Activated T-cell treated with anti-CD3 and anti-CD28 coated beads for 48 hours (primary cell): ENCODE data around the gene VAV2.
"Not testable (repeated sequence)": the region's sequence is repeated elsewhere in the genome, so short reads cannot be mapped to it uniquely, and the experiment has no call there.

Experiments
- DNase-seq: peaks from one replicate; pipeline ENCODE4 v3.0.0-alpha.2; 2020; ENCODE audit warnings: low read depth

Gene VAV2

GRCh38 chr9:133968966-133969617 lies 23.0 kb downstream of the VAV2 start:
- DNase-seq, result no peak

DNA sequence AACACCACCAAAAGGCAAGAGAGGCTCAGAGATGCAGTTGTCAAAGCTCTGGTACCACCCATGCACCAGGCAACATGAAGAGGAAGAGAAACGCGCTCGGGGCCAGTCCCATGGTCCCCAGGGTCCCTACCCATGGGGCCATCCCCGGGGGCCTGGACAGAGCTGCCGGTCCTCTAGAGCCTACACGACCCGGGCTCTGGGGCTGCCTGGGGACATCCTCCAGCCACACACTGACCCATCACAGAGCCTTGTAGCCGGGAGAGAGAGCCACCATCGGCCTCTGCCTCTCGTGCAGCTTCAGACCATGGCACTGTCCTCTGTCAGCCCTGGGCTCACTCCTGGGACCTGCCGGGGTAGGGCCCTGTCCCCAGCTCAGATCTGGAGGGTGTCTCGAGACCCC lies 23.7 kb downstream of the VAV2 start:
- no peak for DNase-seq

GRCh38 chr9:133967024-133967741 lies 24.9 kb downstream of the VAV2 start:
- no peak for DNase-seq

- DNase-seq, result no peak
Measured at GRCh38 chr9:133964463-133964862, 27.7 kb downstream of the VAV2 start.

DNA sequence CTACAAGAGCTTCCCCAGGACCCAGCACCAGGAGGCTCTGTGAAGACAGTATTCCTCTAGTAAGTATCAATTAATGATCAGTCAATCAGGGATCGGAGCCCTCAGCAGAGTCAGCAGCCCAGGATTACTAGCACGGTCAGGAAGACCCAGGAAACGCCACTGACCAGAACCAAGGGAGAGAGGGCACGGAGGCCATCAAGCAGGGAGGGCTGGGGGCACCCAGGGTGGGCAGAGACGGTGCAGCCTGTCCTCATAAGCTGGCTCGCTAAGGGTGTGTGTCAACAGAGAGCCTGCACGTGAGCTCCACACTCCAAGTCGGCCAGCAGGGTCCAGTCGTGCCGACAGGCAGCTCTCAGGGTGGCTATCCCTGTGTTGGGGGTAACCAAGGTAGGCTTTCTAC lies 29.0 kb downstream of the VAV2 start:
- DNase-seq, result no peak

DNA sequence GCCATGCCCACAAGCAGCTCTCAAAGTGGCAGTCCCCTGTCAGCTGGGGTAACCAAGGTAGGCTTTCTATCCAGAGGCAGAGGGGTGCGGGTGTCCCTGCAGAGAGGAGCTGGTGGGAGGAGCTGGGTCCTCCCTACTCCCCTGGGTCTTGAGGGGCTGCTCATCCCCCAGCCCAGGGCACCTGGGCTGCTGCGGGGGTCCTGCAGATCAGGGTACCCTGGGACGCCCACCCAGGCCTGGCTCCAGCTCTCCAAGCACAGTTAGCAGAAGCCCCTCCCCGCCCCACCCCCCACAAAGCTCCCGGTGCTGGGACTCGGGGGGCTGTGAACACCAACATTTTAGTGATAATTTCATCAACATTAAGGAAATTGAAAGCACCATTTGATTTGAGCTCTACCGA lies 29.8 kb downstream of the VAV2 start:
- DNase-seq, result no peak

DNA sequence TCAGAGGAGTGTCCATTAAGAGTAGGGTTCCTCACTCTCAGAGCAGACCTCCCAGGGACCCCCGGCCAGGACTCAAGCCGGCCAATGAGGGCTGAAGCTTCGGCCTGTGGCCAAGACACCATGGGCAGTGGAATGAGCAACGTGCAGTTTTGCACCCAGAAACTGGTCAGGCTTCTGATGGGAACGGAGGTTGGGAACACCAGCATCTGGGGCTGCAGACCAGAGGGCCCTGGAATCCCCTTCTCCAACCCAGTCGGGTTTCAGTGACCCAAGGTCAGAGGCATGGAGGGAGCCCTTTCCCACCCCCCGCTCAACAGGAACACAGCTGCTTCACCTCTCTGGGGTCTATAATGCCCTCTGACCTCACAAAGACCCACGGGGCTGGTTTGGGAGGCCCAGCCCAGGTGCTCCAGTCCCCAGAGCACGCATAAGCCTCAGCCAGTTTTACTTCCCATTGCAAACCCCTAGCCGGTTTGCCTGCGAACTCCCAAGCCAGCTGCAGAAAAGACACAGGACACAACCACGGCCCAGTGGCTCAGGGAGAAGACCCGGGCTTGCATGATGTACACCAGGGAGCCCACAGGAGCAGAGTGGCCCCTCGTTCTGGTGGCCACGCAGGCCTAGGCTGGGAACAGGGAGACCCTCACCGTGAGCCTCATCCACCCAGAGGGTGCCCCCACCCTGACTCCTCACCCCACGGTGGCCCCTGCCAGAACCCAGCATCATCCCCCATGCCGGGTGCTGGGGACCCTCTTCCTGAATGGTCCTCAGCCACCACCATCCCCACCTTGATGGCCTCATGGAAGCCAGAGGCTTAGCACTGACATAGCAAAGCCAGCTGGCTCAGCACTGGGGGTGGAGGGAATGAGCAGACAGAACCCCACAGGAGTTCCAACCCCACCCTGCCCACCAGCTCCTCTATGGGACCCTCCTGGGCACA lies 30.6 kb downstream of the VAV2 start:
- DNase-seq, result no peak

DNA sequence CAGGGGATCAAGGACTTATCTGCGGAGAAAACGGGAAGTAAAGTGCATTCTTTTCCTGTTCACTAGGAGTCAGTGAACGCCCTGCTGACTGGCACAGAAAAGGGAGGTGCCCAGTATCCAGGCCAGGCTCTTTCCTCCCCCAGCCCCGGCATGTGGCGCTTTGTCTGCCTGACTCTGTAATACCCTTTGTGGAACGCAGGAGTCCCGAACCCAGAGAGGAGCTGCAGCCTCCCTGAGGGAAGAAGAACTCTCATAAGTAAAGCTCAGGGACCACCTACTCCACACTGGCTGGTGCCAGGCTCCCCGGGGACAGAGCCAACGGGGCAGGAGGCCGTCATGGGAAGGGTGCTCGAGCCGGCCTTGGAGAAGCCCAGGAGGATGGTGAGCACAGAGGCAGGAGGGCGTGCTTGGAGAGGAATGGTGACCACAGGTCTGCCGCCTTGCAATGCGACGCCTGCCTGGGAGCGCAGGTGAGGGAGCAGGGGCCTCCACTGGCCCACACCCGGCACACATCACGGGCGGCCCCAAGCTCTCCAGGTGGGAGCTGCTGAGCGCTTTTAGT lies 31.5 kb downstream of the VAV2 start:
- DNase-seq, result no peak

GRCh38 chr9:133959966-133960567 lies 32.1 kb downstream of the VAV2 start:
- no peak for DNase-seq

DNA sequence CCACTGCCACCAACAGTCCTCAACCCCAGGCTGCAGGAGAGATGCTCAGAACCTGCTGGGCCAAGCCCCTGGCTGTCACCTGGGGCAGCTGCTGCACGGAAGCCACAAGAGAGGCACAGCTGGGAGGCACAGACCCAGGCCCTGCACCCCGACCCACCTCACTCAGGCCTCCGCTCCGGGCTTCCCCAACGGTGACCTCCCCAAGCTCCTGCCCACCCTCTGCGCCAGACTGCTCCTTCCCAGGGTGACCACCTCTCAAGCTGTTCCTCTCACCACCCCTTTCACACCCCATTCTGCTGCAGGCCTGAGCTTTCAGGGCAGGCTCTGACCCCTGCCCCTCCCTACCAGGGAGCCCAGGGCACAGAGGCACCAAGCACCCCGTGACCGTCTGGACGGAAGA lies 33.0 kb downstream of the VAV2 start:
- no peak for DNase-seq

DNA sequence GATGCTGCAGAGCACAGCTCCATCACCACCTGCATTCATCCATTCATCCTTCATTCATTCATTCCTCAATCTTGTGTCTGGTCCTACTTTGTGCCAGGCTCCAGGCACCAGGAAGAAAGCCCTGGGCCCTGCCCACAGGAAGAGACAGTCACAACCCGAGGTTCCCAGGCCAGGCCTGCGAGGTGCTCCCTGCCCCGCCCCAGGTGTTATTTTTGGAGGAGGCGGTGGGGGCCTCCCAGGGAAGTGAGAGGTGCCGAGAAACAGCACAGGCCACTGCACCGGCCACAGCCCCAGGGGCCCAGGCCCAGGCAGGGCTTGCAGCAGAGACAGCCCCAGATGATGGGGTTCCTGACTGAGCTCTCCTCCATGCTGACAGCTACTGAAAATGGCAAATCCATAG lies 33.4 kb downstream of the VAV2 start:
- no peak for DNase-seq

- not testable (repeated sequence) for DNase-seq
Measured at GRCh38 chr9:133957772-133958171, 34.4 kb downstream of the VAV2 start.

DNA sequence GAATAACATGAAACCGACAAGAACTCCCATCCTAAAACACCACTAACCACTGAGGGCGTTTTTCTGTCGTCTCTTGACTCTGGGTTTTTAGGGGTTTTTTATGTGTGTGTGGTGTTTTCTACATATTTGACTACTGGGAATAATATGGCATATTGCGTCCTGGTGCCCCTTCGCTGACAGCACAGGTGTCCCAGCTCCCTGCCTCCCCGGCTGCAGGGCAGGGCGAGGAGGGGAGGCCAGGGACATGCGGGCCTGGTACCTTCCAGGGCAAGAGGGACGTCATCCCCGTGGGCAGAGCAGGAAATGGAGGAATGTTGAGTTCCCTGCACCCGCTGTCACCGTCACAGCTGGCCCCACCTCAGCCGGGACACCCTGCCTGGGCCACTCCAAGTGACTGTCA lies 34.8 kb downstream of the VAV2 start:
- DNase-seq, result no peak

- no peak for DNase-seq
Measured at GRCh38 chr9:133956520-133957076, 35.5 kb downstream of the VAV2 start.

GRCh38 chr9:133955821-133956411 lies 36.2 kb downstream of the VAV2 start:
- DNase-seq, result peak; percentile 12

DNA sequence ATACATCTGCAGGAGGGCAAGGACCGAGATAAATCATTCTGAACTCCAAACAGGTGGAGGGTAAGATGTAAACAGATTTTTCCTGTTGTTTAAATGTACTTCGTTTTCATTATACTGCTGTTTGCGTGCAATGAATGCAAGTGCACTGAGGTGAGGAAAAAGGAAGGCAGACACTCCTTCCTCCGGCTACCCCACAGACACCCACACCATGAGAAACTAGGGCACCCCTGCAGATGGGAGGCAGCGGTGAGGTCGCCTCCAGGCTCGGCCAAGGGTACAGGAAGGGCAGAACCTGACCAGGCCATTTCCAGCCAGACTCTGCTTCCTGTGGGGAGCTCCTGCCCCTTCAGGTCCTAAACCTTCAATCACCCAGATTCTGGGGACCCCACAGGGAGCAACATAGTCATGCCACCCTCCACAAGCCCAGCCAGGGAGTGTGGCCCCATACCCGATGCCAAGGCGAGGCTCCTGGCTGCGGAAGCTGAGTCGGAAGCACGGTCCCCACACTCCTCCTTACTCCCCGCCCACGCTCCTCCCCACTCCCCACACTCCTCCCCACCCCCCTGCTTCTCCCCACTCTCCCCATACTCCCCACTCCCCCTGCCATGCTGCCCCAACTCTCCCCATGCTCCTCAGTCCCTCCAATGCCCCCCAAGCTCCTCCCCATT lies 37.1 kb downstream of the VAV2 start:
- no peak for DNase-seq

DNA sequence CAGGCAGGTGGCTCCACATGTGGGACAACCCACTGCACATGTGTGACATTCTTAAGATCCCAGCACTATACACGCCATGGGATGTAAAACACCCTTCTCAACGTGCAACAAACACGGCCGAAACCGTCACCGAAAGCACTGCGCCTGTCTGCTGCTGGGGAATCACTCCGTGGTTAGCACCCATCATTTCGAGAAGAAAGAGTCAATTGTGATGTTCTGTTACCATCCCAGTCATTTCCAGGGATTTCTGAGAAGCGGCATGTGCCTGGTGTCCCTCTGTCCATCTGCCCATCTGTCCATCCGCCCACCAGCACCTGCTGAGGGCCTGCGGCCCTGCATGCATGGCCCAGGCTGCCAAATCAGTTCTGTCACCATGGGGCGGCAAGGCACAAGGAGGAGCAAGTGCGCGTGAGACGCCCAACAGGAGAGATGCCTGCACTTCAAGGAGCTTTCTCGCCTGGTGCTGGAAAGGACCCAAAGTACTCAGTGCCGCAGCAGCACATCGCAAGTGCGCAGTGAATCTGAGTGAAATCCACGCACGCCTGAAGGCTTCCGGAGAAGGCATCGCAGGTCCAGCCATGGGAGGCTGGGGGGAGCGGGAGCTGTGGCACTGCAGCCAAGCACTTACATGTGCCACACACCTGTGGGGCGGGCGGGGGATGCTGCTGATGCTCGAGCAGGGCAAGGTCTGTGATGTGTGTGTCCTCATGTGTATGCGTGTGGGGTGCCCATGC lies 38.0 kb downstream of the VAV2 start:
- DNase-seq, result no peak

DNA sequence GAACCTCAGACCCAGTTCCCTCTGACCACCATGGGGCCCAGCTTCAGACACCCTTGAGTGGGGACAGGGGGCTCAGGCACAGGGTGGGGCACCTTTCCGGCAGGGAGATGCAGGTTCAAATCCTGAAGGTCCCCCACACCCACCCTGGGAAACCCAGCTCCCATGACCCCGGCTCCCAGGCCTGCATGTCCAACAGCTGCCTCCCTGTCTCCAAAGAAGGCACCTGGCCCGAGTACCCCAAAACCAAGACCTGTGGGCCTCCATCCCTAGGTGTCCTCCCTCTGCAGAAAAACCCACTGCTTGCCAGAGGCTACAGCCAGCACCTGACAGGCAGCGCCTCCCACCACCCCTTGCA lies 38.5 kb downstream of the VAV2 start:
- DNase-seq, result no peak

GRCh38 chr9:133952598-133953550 lies 39.2 kb downstream of the VAV2 start:
- no peak for DNase-seq
